A549 (cell line): Measurements from ENCODE around the gene NRXN3. TPM values are rescaled to one million over a fixed set of nuclear protein-coding genes. Genes with fewer than 3 reads are reported as not detected.

Experiments
- ATAC-seq, 2 experiments: fragments of 200-7000 bp in 1 of 2; fragments of >200 bp in 1 of 2; cut with Nextera tagmentation in 1 of 2; cut with Tn5 transposase in 1 of 2; 3 replicates each; pipeline versions ENCODE4 v1.8.0 to v1.9.1; 2018 to 2020; ENCODE audit warnings: mild to moderate bottlenecking in 1 of 2, moderate library complexity in 1 of 2
- CTCF ChIA-PET: fragments of 300-600 bp; sonication (Branson Sonifier 250); formaldehyde crosslinking; extraction: SDS; loops from one replicate; lab custom pipeline; 2021; ENCODE audit warnings: antibody characterized with exemption, inconsistent platforms; lab: Yijun Ruan, JAX
- POLR2A ChIA-PET: fragments of 350-600 bp; formaldehyde crosslinking; extraction: SDS; loops from one replicate; lab custom pipeline; 2021; ENCODE audit warnings: antibody characterized with exemption, inconsistent platforms; lab: Yijun Ruan, JAX
- DNase-seq, 2 experiments: peaks; one replicate each; pipeline versions ENCODE4 v3.0.0 to v3.0.0-alpha.2; 2011 to 2016; ENCODE audit warnings: low read depth in 1 of 2, low spot score in 1 of 2
- FAIRE-seq: peaks from 2 replicates; lab custom pipeline; 2011; peaks lifted over from hg19 to GRCh38; lab: Jason Lieb, UNC
- H3K27ac ChIP-seq, 2 experiments: fragments of >200 bp; sonication (Bioruptor Twin); formaldehyde crosslinking; 3 replicates each; pipeline ENCODE4 v1.5.1; 2016 to 2017
- H3K4me1 ChIP-seq: fragments of >200 bp; sonication (Bioruptor Twin); formaldehyde crosslinking; 3 replicates; pipeline ENCODE4 v1.6.1; 2016
- H3K4me2 ChIP-seq: fragments of >200 bp; sonication (Bioruptor Twin); formaldehyde crosslinking; 3 replicates; pipeline ENCODE4 v1.6.1; 2016
- H3K4me3 ChIP-seq: fragments of >200 bp; sonication (Bioruptor Twin); formaldehyde crosslinking; 3 replicates; pipeline ENCODE4 v1.5.1; 2016
- H3K9me3 ChIP-seq: fragments of >200 bp; sonication (Bioruptor Twin); formaldehyde crosslinking; 3 replicates; pipeline ENCODE4 v1.6.1; 2016
- CBX8 ChIP-seq: fragments of 200-600 bp; sonication (generic); IDR thresholded peaks from 2 replicates; pipeline ENCODE4 v1.6.1; 2016
- CEBPB ChIP-seq, 2 experiments: fragments of >200 bp in 1 of 2; sonication (Bioruptor Twin) in 1 of 2; formaldehyde crosslinking in 1 of 2; IDR thresholded peaks; 2 replicates each; pipeline ENCODE4 v1.6.1; 2012 to 2016
- CHD4 ChIP-seq: fragments of 200-600 bp; sonication (generic); IDR thresholded peaks from 2 replicates; pipeline ENCODE4 v1.6.1; 2016; ENCODE audit warnings: antibody characterized with exemption, mild to moderate bottlenecking, borderline replicate concordance
- CTCF ChIP-seq: fragments of >200 bp; sonication (Bioruptor Twin); formaldehyde crosslinking; IDR thresholded peaks from 3 replicates; pipeline ENCODE4 v1.5.1; 2016
- E2F6 ChIP-seq: IDR thresholded peaks from 2 replicates; pipeline ENCODE4 v1.6.1; 2012; ENCODE audit warnings: low read depth, borderline replicate concordance
- EHMT2 ChIP-seq: fragments of 200-600 bp; sonication (generic); IDR thresholded peaks from 2 replicates; pipeline ENCODE4 v1.6.1; 2016; ENCODE audit warnings: antibody characterized with exemption, low read depth, mild to moderate bottlenecking, moderate library complexity
- FOXS1 ChIP-seq: fragments of 250-450 bp; sonication (Bioruptor Pico); IDR thresholded peaks from 2 replicates; pipeline ENCODE4 v1.5.0; 2020; ENCODE audit warnings: mild to moderate bottlenecking, moderate library complexity
- HDAC2 ChIP-seq: fragments of 200-600 bp; sonication (generic); IDR thresholded peaks from 2 replicates; pipeline ENCODE4 v1.6.1; 2016
- HES2 ChIP-seq: fragments of >200 bp; sonication (Bioruptor Twin); formaldehyde crosslinking; IDR thresholded peaks from 2 replicates; pipeline ENCODE4 v1.6.1; 2016
- HOXB13 ChIP-seq: fragments of 250-450 bp; sonication (Bioruptor Pico); IDR thresholded peaks from 2 replicates; pipeline ENCODE4 v1.5.0; 2020; ENCODE audit warnings: low read depth, mild to moderate bottlenecking, moderate library complexity
- JUN ChIP-seq, 2 experiments: fragments of >200 bp; sonication (Bioruptor Twin); formaldehyde crosslinking; IDR thresholded peaks; 2 replicates in 1 of 2; 3 replicates in 1 of 2; pipeline ENCODE4 v1.6.1; 2016 to 2017
- KDM1A ChIP-seq: fragments of 200-600 bp; sonication (generic); IDR thresholded peaks from 2 replicates; pipeline ENCODE4 v1.6.1; 2016; ENCODE audit warnings: low read depth, mild to moderate bottlenecking
- PHF8 ChIP-seq: fragments of 200-600 bp; sonication (generic); IDR thresholded peaks from 2 replicates; pipeline ENCODE4 v1.6.1; 2016; ENCODE audit warnings: low read depth, mild to moderate bottlenecking, antibody characterized with exemption, moderate library complexity, borderline replicate concordance
- POLR2A ChIP-seq: IDR thresholded peaks from 2 replicates; pipeline ENCODE4 v1.6.1; 2012; ENCODE audit warnings: mild to moderate bottlenecking, low read length
- POLR2AphosphoS2 ChIP-seq: conservative IDR thresholded peaks from 2 replicates; pipeline ENCODE4 v1.6.1; 2012; ENCODE audit warnings: low read length, improper control_type of control experiment, inconsistent platforms
- RFX5 ChIP-seq: fragments of 450-650 bp; IDR thresholded peaks from 2 replicates; pipeline ENCODE4 v1.7.1; 2014; ENCODE audit warnings: antibody characterized with exemption, mild to moderate bottlenecking, moderate library complexity
- SMC3 ChIP-seq: fragments of >200 bp; sonication (Bioruptor Twin); formaldehyde crosslinking; IDR thresholded peaks from 3 replicates; pipeline ENCODE4 v1.6.1; 2018; ENCODE audit warnings: inconsistent platforms
- TFCP2L1 ChIP-seq: fragments of 250-450 bp; sonication (Bioruptor Pico); IDR thresholded peaks from 2 replicates; pipeline ENCODE4 v1.5.0; 2021; ENCODE audit warnings: mild to moderate bottlenecking
- ZC3H11A ChIP-seq: fragments of 450-650 bp; IDR thresholded peaks from 2 replicates; pipeline ENCODE4 v1.6.1; 2014; ENCODE audit warnings: antibody characterized with exemption, mild to moderate bottlenecking
- ZNF302 ChIP-seq: fragments of 250-450 bp; sonication (Bioruptor Pico); IDR thresholded peaks from 2 replicates; pipeline ENCODE4 v1.9.0; 2021; ENCODE audit warnings: inconsistent platforms, mild to moderate bottlenecking, moderate library complexity
- WGBS: methylation state at CpG from one replicate; pipeline ENCODE4 v1.1.6; 2017; ENCODE audit errors: missing lambda C conversion rate; 5-methylcytosine and 5-hydroxymethylcytosine counted together
- polyA plus RNA-seq, 4 experiments: library from polyadenylated mRNA; depleted of rRNA in 3 of 4; stranded (reverse); fragments of >200 nt; fragmentation: RNase III in 1 of 4; extraction: RNeasy Plus Mini Kit Qiagen cat#74134 plus additional on column Dnase treatment in 1 of 4; gene quantifications; 2 replicates in 3 of 4; 3 replicates in 1 of 4; pipeline ENCODE4 v1.2.3, GENCODE V29; 2011 to 2017
- TF ChIP-seq, protein P1 (sequence below): IDR thresholded peaks from 2 replicates; pipeline ENCODE4 v1.6.1; 2012
- TF ChIP-seq, protein P2 (sequence below): fragments of 200-600 bp; sonication (generic); IDR thresholded peaks from 2 replicates; pipeline ENCODE4 v1.6.1; 2016; ENCODE audit warnings: antibody characterized with exemption, mild to moderate bottlenecking, moderate library complexity

Gene NRXN3
- polyA plus RNA-seq, 2 of the 4 experiments (the other 2 are of a cell fraction), result 0.62 to 2.3 TPM

- Histone ChIP-seq H3K4me3 (no peak overlapping the region), H3K27ac (no peak overlapping the region), H3K4me1 (no peaks in the 10 kb centered on the region), H3K4me2 (no peak overlapping the region), H3K9me3 (no peaks in the 10 kb centered on the region)
- TF ChIP-seq HES2 (no peak), FOXS1 (no peak), CTCF (no peak), E2F6 (no peak)
- TF ChIP-seq, protein P1, sequence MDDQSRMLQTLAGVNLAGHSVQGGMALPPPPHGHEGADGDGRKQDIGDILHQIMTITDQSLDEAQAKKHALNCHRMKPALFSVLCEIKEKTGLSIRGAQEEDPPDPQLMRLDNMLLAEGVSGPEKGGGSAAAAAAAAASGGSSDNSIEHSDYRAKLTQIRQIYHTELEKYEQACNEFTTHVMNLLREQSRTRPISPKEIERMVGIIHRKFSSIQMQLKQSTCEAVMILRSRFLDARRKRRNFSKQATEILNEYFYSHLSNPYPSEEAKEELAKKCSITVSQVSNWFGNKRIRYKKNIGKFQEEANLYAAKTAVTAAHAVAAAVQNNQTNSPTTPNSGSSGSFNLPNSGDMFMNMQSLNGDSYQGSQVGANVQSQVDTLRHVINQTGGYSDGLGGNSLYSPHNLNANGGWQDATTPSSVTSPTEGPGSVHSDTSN, result no peak
- FAIRE-seq (no peak), ATAC-seq (no peak), DNase-seq (no peak)
- ChIA-PET POLR2A (no interaction called here), CTCF (no interaction called here)
- 14% methylated on average over 6 of the region's 6 CpGs for WGBS
These were observed 931.2 kb downstream of the NRXN3 start for GRCh38 chr14:79101388-79101787.

GRCh38 chr14:79103764-79104163, 933.6 kb downstream of the NRXN3 start:
- Histone ChIP-seq H3K4me3 (no peak overlapping the region), H3K4me1 (no peaks in the 10 kb centered on the region), H3K27ac (no peak overlapping the region), H3K9me3 (no peaks in the 10 kb centered on the region), H3K4me2 (no peak overlapping the region)
- POLR2A ChIA-PET, result no interaction called here
- 11% methylated on average over 2 of the region's 2 CpGs for WGBS
- DNase-seq (no peak), FAIRE-seq (no peak), ATAC-seq (no peak)
- TF ChIP-seq POLR2A, result no peak
- no peak for TF ChIP-seq PHF8
- no peak for TF ChIP-seq SMC3
- TF ChIP-seq CEBPB (IDR thresholded peaks at IDR 0.05), result no peak
- TF ChIP-seq CBX8, result no peak
- TF ChIP-seq, protein P2, sequence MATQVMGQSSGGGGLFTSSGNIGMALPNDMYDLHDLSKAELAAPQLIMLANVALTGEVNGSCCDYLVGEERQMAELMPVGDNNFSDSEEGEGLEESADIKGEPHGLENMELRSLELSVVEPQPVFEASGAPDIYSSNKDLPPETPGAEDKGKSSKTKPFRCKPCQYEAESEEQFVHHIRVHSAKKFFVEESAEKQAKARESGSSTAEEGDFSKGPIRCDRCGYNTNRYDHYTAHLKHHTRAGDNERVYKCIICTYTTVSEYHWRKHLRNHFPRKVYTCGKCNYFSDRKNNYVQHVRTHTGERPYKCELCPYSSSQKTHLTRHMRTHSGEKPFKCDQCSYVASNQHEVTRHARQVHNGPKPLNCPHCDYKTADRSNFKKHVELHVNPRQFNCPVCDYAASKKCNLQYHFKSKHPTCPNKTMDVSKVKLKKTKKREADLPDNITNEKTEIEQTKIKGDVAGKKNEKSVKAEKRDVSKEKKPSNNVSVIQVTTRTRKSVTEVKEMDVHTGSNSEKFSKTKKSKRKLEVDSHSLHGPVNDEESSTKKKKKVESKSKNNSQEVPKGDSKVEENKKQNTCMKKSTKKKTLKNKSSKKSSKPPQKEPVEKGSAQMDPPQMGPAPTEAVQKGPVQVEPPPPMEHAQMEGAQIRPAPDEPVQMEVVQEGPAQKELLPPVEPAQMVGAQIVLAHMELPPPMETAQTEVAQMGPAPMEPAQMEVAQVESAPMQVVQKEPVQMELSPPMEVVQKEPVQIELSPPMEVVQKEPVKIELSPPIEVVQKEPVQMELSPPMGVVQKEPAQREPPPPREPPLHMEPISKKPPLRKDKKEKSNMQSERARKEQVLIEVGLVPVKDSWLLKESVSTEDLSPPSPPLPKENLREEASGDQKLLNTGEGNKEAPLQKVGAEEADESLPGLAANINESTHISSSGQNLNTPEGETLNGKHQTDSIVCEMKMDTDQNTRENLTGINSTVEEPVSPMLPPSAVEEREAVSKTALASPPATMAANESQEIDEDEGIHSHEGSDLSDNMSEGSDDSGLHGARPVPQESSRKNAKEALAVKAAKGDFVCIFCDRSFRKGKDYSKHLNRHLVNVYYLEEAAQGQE, result no peak
- TF ChIP-seq CHD4, result no peak
- TF ChIP-seq TFCP2L1, result no peak
- TF ChIP-seq EHMT2, result no peak
- TF ChIP-seq KDM1A, result no peak
- no peak for TF ChIP-seq ZNF302
- TF ChIP-seq POLR2AphosphoS2, result no peak
- TF ChIP-seq E2F6, result no peak
- TF ChIP-seq HOXB13 (CRISPR knock-in tag), result no peak
- TF ChIP-seq ZC3H11A, result no peak
- TF ChIP-seq RFX5, result no peak
- TF ChIP-seq JUN (IDR thresholded peaks at IDR 0.05), result no peak
- no peak for TF ChIP-seq HDAC2
- CTCF ChIA-PET, result no interaction called here
